Neural cell (in vitro differentiated cells): Measurements from ENCODE around the gene CFAP68. TPM values are rescaled to one million over a fixed set of nuclear protein-coding genes. Genes with fewer than 3 reads are reported as not detected.
"Not testable (repeated sequence)": the region's sequence is repeated elsewhere in the genome, so short reads cannot be mapped to it uniquely, and the experiment has no call there.

Experiments
- H2AFZ ChIP-seq: fragments of 200-600, 300-800 bp; sonication (generic), shearing (Covaris generic); 2 replicates; pipeline ENCODE4 v1.6.0; 2014; ENCODE audit warnings: low read depth, mild to moderate bottlenecking, antibody characterized with exemption, low read length, moderate library complexity
- H3F3A ChIP-seq: fragments of 200-600 bp; shearing (Covaris generic); 2 replicates; pipeline ENCODE4 v1.6.1; 2016; ENCODE audit warnings: mild to moderate bottlenecking, moderate library complexity, mixed read lengths, antibody characterized with exemption, low read length; ENCODE audit not compliant: insufficient read depth, poor library complexity, severe bottlenecking
- H3K27ac ChIP-seq: fragments of 200-600, 300-800 bp; sonication (generic), shearing (Covaris generic); 2 replicates; pipeline ENCODE4 v1.5.1; 2014; ENCODE audit warnings: mild to moderate bottlenecking, low read length, moderate library complexity
- H3K27me3 ChIP-seq: fragments of 300-800, 200-600 bp; sonication (generic), shearing (Covaris generic); 2 replicates; pipeline ENCODE4 v1.6.0; 2014; ENCODE audit warnings: mild to moderate bottlenecking, low read depth, low read length, moderate library complexity; ENCODE audit not compliant: insufficient read depth
- H3K36me3 ChIP-seq: fragments of 300-800, 200-600 bp; sonication (generic), shearing (Covaris generic); 2 replicates; pipeline ENCODE4 v1.5.1; 2014; ENCODE audit warnings: mild to moderate bottlenecking, antibody characterized with exemption, low read length, moderate library complexity; ENCODE audit not compliant: insufficient read depth
- H3K4me2 ChIP-seq: fragments of 300-800, 200-600 bp; sonication (generic), shearing (Covaris generic); 2 replicates; pipeline ENCODE4 v1.6.0; 2014; ENCODE audit warnings: mild to moderate bottlenecking, low read length
- H3K4me3 ChIP-seq: fragments of 300-800, 200-600 bp; sonication (generic), shearing (Covaris generic); 2 replicates; pipeline ENCODE4 v1.5.1; 2014; ENCODE audit warnings: mild to moderate bottlenecking, low read length, moderate library complexity
- H3K79me2 ChIP-seq: fragments of 200-600 bp; shearing (Covaris generic); replicated peaks from 2 replicates; pipeline ENCODE4 v1.6.0; 2014; ENCODE audit warnings: mild to moderate bottlenecking, low read length, moderate library complexity; ENCODE audit not compliant: insufficient read depth
- H3K9ac ChIP-seq: fragments of 300-800, 200-600 bp; sonication (generic), shearing (Covaris generic); 2 replicates; pipeline ENCODE4 v1.6.1; 2016; ENCODE audit warnings: mild to moderate bottlenecking, low read length, mixed read lengths
- H3K9me2 ChIP-seq: fragments of 200-600 bp; shearing (Covaris generic); 2 replicates; pipeline ENCODE4 v1.6.1; 2016; ENCODE audit warnings: mild to moderate bottlenecking, low read length, mixed read lengths; ENCODE audit not compliant: insufficient read depth
- H3K9me3 ChIP-seq: fragments of 200-600, 300-800 bp; sonication (generic), shearing (Covaris generic); 2 replicates; pipeline ENCODE4 v1.6.1; 2016; ENCODE audit warnings: mild to moderate bottlenecking, mixed run types, low read length, moderate library complexity, mixed read lengths
- H4K20me1 ChIP-seq: fragments of 200-600 bp; shearing (Covaris generic); 2 replicates; pipeline ENCODE4 v1.6.1; 2016; ENCODE audit warnings: mild to moderate bottlenecking, mixed run types; ENCODE audit not compliant: insufficient read depth
- CTCF ChIP-seq: fragments of 450-650 bp; IDR thresholded peaks from 2 replicates; pipeline ENCODE4 v1.5.1; 2014; ENCODE audit warnings: antibody characterized with exemption, mild to moderate bottlenecking, moderate library complexity; ENCODE audit not compliant: poor library complexity, severe bottlenecking
- EP300 ChIP-seq: fragments of 450-650 bp; conservative IDR thresholded peaks from 2 replicates; pipeline ENCODE4 v1.6.1; 2014; ENCODE audit warnings: antibody characterized with exemption, mild to moderate bottlenecking, moderate library complexity; ENCODE audit not compliant: poor library complexity, severe bottlenecking
- EZH2 ChIP-seq: fragments of 200-600, 300-800 bp; shearing (Covaris generic), sonication (generic); IDR thresholded peaks from 2 replicates; pipeline ENCODE4 v1.6.1; 2014; ENCODE audit warnings: antibody characterized with exemption, low read length, borderline replicate concordance, mild to moderate bottlenecking; ENCODE audit not compliant: insufficient read depth, poor library complexity, severe bottlenecking
- MXI1 ChIP-seq: fragments of 450-650 bp; conservative IDR thresholded peaks from 2 replicates; pipeline ENCODE4 v1.6.1; 2014; ENCODE audit warnings: antibody characterized with exemption, mild to moderate bottlenecking; ENCODE audit not compliant: poor library complexity, severe bottlenecking
- POLR2AphosphoS5 ChIP-seq: IDR thresholded peaks from 2 replicates; pipeline ENCODE4 v1.6.1; 2012
- RAD21 ChIP-seq: fragments of 450-650 bp; conservative IDR thresholded peaks from 2 replicates; pipeline ENCODE4 v1.6.1; 2014; ENCODE audit warnings: antibody characterized with exemption, mild to moderate bottlenecking, moderate library complexity
- REST ChIP-seq: IDR thresholded peaks from 2 replicates; pipeline ENCODE4 v1.6.1; 2012; ENCODE audit warnings: borderline replicate concordance
- SMC3 ChIP-seq: fragments of 450-650 bp; conservative IDR thresholded peaks from 2 replicates; pipeline ENCODE4 v1.6.1; 2014; ENCODE audit warnings: antibody characterized with exemption, mild to moderate bottlenecking, moderate library complexity; ENCODE audit not compliant: poor library complexity
- TAF1 ChIP-seq: IDR thresholded peaks from 2 replicates; pipeline ENCODE4 v1.6.1; 2012; ENCODE audit warnings: low read depth
- polyA plus RNA-seq: library from polyadenylated mRNA; depleted of rRNA; stranded (reverse); fragments of >200 nt; gene quantifications from 2 replicates; pipeline ENCODE4 v1.2.3, GENCODE V29; 2014

The CFAP68 gene
- polyA plus RNA-seq, 1 donor from 2014 or later, result 28.1 TPM

- Histone ChIP-seq H4K20me1 (no peaks in the 10 kb centered on the region), H2AFZ (no peak overlapping the region), H3K4me2 (no peak overlapping the region), H3K27me3 (no peaks in the 10 kb centered on the region), H3F3A (peaks cover 4% of the 10 kb centered on the region), H3K79me2 (peaks cover 3% of the 10 kb centered on the region), H3K9me2 (no peaks in the 10 kb centered on the region), H3K9ac (no peak overlapping the region), H3K27ac (no peak overlapping the region), H3K9me3 (no peaks in the 10 kb centered on the region), H3K4me3 (no peak overlapping the region), H3K36me3 (no peaks in the 10 kb centered on the region)
- no peak for TF ChIP-seq EP300
- TF ChIP-seq TAF1, result no peak
- no peak for TF ChIP-seq REST
- no peak for TF ChIP-seq EZH2
- TF ChIP-seq POLR2AphosphoS5, result no peak
- TF ChIP-seq MXI1, result no peak
- no peak for TF ChIP-seq RAD21
- TF ChIP-seq CTCF, result no peak
- TF ChIP-seq SMC3, result no peak
These were observed 51.1 kb downstream of the CFAP68 start for GRCh38 chr11:111930472-111930871.

- Histone ChIP-seq H3K9ac (no peak overlapping the region), H3F3A (no peaks in the 10 kb centered on the region), H3K9me3 (no peaks in the 10 kb centered on the region), H3K9me2 (no peaks in the 10 kb centered on the region), H3K27ac (no peak overlapping the region), H3K27me3 (no peaks in the 10 kb centered on the region), H3K79me2 (peaks cover 10% of the 10 kb centered on the region), H2AFZ (no peak overlapping the region), H4K20me1 (no peaks in the 10 kb centered on the region), H3K4me3 (no peak overlapping the region), H3K4me2 (no peak overlapping the region), H3K36me3 (no peaks in the 10 kb centered on the region)
- TF ChIP-seq RAD21 (no peak), REST (no peak), EZH2 (no peak)
These were observed 53.2 kb downstream of the CFAP68 start for GRCh38 chr11:111932611-111932950.

GRCh38 chr11:111933176-111933575 is 53.8 kb downstream of the CFAP68 start:
- peaks cover 15% of the 10 kb centered on the region for H3K79me2 ChIP-seq
- H3K9me2 ChIP-seq, H3K4me2 ChIP-seq, H3K27ac ChIP-seq, H2AFZ ChIP-seq, H3F3A ChIP-seq, H3K4me3 ChIP-seq, H4K20me1 ChIP-seq, H3K36me3 ChIP-seq, H3K9ac ChIP-seq, H3K9me3 ChIP-seq, H3K27me3 ChIP-seq: not testable (repeated sequence)
